Fibroblast of villous mesenchyme (primary cell): ENCODE data around the gene LRRC46. TPM values are rescaled to one million over a fixed set of nuclear protein-coding genes. Genes with fewer than 3 reads are reported as not detected.
A peak's percentile ranks its signal among the peaks of the same experiment; 100 is the strongest.

ENCODE experiments used
- DNase-seq: peaks from one replicate; pipeline ENCODE4 v3.0.0-alpha.2; 2010; ENCODE audit warnings: low read depth
- H3K4me3 ChIP-seq: 2 replicates; pipeline ENCODE4 v1.5.1; 2011; ENCODE audit warnings: low read depth, mild to moderate bottlenecking, low read length
- CTCF ChIP-seq: IDR thresholded peaks from 2 replicates; pipeline ENCODE4 v1.5.1; 2012; ENCODE audit warnings: low read depth, mild to moderate bottlenecking, low read length; ENCODE audit not compliant: insufficient read depth
- total RNA-seq: library from RNA; depleted of rRNA; stranded (reverse); fragments of >200 nt; gene quantifications from 2 replicates; pipeline ENCODE4 v1.2.3, GENCODE V29; 2012

The LRRC46 gene
- total RNA-seq, 1 donor, result under 0.01 TPM

GRCh38 chr17:47883589-47884426 lies 52.3 kb downstream of the LRRC46 start:
- peak; percentile 73 for DNase-seq
- no peak for TF ChIP-seq CTCF
- H3K4me3 ChIP-seq, result no peak overlapping the region

- no peak for DNase-seq
- TF ChIP-seq CTCF, result no peak
- no peak overlapping the region for H3K4me3 ChIP-seq
Measured at GRCh38 chr17:47884427-47884740, 52.9 kb downstream of the LRRC46 start.

GRCh38 chr17:47884905-47885730 lies 53.6 kb downstream of the LRRC46 start:
- DNase-seq, result no peak
- H3K4me3 ChIP-seq, result no peak overlapping the region
- no peak for TF ChIP-seq CTCF

Other genes with a start within 250 kb of the LRRC46 start
- gene KPNB1, start 181.8 kb upstream of the LRRC46 start, total RNA-seq, result 325 and 443 TPM in 2 replicates
- 10.0 and 11.2 TPM in 2 replicates for gene TBKBP1, start 137.5 kb upstream of the LRRC46 start, total RNA-seq
- gene TBX21, start 98.4 kb upstream of the LRRC46 start, total RNA-seq, result not detected in 2 replicates
- 6.9 and 13.5 TPM in 2 replicates for gene OSBPL7, start 9.9 kb upstream of the LRRC46 start, total RNA-seq
- 20.7 and 24.5 TPM in 2 replicates for gene MRPL10, start 129 bp upstream of the LRRC46 start, total RNA-seq
- gene SCRN2, start 9.6 kb downstream of the LRRC46 start, total RNA-seq, result 25.0 and 33.2 TPM in 2 replicates
- gene SP6, start 19.5 kb downstream of the LRRC46 start, total RNA-seq, result under 0.01 TPM in 2 replicates
- gene SP2, start 64.6 kb downstream of the LRRC46 start, total RNA-seq, result 0.64 and 2.2 TPM in 2 replicates
- 20.0 and 49.2 TPM in 2 replicates for gene PNPO, start 109.9 kb downstream of the LRRC46 start, total RNA-seq
- not detected in 2 replicates for gene PRR15L, start 126.2 kb downstream of the LRRC46 start, total RNA-seq
- gene CDK5RAP3, start 139.4 kb downstream of the LRRC46 start, total RNA-seq, result 32.4 and 41.6 TPM in 2 replicates
- gene COPZ2, start 206.1 kb downstream of the LRRC46 start, total RNA-seq, result 61.3 and 75.7 TPM in 2 replicates
- gene NFE2L1, start 216.7 kb downstream of the LRRC46 start, total RNA-seq, result 110 and 132 TPM in 2 replicates